ENCODE results near the gene NUTF2. TPM values are rescaled to one million over a fixed set of nuclear protein-coding genes. Genes with fewer than 3 reads are reported as not detected.

NUTF2 gene
- total and polyA plus RNA-seq, 10 of the 15 experiments (the other 5 are each of a cell fraction or from before 2014, with no cell fraction given): 116 to 342 (median 202) TPM

DNA sequence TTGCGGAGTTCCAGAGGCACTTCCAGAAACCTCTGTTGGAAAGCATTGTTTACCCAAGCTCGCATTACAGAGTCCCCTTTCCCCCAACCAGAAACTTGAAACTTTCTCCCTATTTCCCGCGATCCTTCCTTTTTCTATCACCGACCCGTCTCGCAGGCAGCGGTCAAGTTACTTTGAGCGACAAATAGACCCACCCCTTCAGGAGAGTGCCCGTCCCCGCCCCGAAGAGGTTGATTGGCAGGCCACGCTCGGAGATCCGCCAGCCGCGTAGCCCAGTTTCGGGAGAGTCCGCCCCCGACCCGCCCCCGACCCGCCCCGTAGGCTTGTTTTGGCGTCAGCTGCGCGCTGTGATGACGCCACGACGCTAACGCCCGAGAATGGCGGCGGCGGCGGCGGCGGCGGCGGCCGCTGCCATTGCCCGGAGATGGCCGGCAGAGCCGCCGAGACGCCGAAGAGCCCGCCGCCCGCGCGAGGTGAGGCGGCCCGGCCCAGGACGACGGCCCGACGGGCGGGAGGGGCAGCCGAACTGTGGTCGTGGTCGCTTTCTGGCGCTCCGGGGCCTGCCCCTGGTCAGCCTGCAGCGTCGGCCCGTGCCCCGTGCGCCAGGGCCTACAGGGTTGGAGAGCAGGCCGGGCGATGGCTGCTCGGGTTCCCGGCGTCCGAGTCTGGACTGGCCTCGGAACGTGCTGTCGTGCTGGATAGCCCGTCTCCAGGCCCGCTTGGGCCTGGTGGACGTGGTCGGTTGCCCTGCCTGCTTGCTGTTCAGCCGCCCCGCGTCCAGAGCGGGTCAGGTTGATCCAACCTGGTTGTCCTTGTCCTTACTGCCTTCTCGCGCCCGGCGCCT lies 46.4 kb downstream of the NUTF2 start, which contains the start of gene PSKH1:
PSKH1 (plus strand) TSS at position 356 of the 844 bp plus-strand sequence. CDS start 15,496 bp downstream, outside the sequence.
- RAD21 ChIA-PET (ENCODE audit: unreplicated experiment): interaction anchor here (1.5 kb wide), 1 partner anchor 19 kb away, joined by 3 read pairs; no protein-coding TSS in a partner anchor
- in situ Hi-C loops (cut with MboI) (no loop called here), intact Hi-C loops (cut with micrococcal nuclease; ENCODE audit: unreplicated experiment) (loop anchor here (5.0 kb wide), 1 partner anchor 34 kb away; no protein-coding TSS in a partner anchor)
- CTCF ChIA-PET: interaction anchor here (1.0 to 3.4 kb wide), 6 partner anchors 9 to 334 kb away, joined by 3 to 27 read pairs (median 3); partner anchors contain the start of genes NRN1L and PSMB10
- DNase-seq (ENCODE audit: low read depth, low spot score) (peak; percentile 74), FAIRE-seq (peak; percentile 88), ATAC-seq (peak; percentile 98)
- H3K27ac ChIP-seq (ENCODE audit: control insufficient read depth, insufficient read depth): peak within 1 kb of the TSS; percentile 79
- POLR2A ChIA-PET: interaction anchor here (0.6 to 1.4 kb wide), 4 partner anchors 10 to 181 kb away, joined by 4 to 9 read pairs (median 4); partner anchors contain the start of gene NUTF2
- no peaks in the 10 kb centered on the region; a peak in 1 of 4 replicates for H3K36me3 ChIP-seq (ENCODE audit: control insufficient read depth in 2 of 2, insufficient read depth in 2 of 2, low read length in 1 of 2)
- H3K4me2 ChIP-seq (ENCODE audit: control insufficient read depth, insufficient read depth): peak within 1 kb of the TSS; percentile 79
- H3K4me3 ChIP-seq: peak within 1 kb of the TSS; percentile 83
- no peaks in the 10 kb centered on the region for H3K27me3 ChIP-seq (replicated peaks in 1 of 2; ENCODE audit: control insufficient read depth in 2 of 2, insufficient read depth in 2 of 2, low read length in 1 of 2)
- H3K4me1 ChIP-seq (ENCODE audit: control insufficient read depth, insufficient read depth, low read length): peaks cover 7% of the 10 kb centered on the region
- peak within 1 kb of the TSS; percentile 86 for H3K9ac ChIP-seq (ENCODE audit: control insufficient read depth, insufficient read depth, low read length)
- SMC1A ChIA-PET (ENCODE audit: uncharacterized antibody, unreplicated experiment): interaction anchor here (1.0 to 3.0 kb wide), 6 partner anchors 10 to 171 kb away, joined by 3 to 14 read pairs (median 4); partner anchors contain the start of gene NUTF2
- H3K9me3 ChIP-seq (replicated peaks; ENCODE audit: control insufficient read depth, insufficient read depth, low read length): no peaks in the 10 kb centered on the region
- H3K79me2 ChIP-seq (ENCODE audit: control insufficient read depth, insufficient read depth, low read length): peaks cover 24% of the 10 kb centered on the region
- under 1% methylated on average over 58 of the region's 90 CpGs for WGBS (ENCODE audit: insufficient coverage, insufficient replicate concordance, low lambda C conversion rate, missing lambda C conversion rate)
- H2AFZ ChIP-seq (ENCODE audit: control insufficient read depth, low read depth, low read length): peak within 1 kb of the TSS; percentile 90
- H4K20me1 ChIP-seq (ENCODE audit: control insufficient read depth, insufficient read depth): no peaks in the 10 kb centered on the region
- BruUV-seq (replicated peaks): no TSS peak
- TF ChIP-seq TCF3 (IDR thresholded peaks at IDR 0.05; ENCODE audit: borderline replicate concordance, insufficient read depth, low read depth, low read length) (no peak), PKNOX1 (IDR thresholded peaks at IDR 0.05) (peak; percentile 98), POLR2AphosphoS2 (IDR thresholded peaks at IDR 0.05; ENCODE audit: low read depth, low read length) (no peak), ZNF24 (IDR thresholded peaks at IDR 0.05) (no peak), CHD2 (IDR thresholded peaks at IDR 0.05; ENCODE audit: borderline replicate concordance, low read depth, low read length) (0 out of 2 replicates have a peak, but pooled peaks have one; percentile 61), KAT2A (conservative IDR thresholded peaks at IDR 0.05; ENCODE audit: control insufficient read depth, low read depth, low read length) (no peak), HCFC1 (IDR thresholded peaks at IDR 0.05; ENCODE audit: low read length) (peak; percentile 49; the same call in 1 of the 2 replicates), CHD4 (IDR thresholded peaks at IDR 0.05) (no peak), IKZF1 (conservative IDR thresholded peaks at IDR 0.05) (peak; percentile 77), NFXL1 (IDR thresholded peaks at IDR 0.05; ENCODE audit: borderline replicate concordance) (no peak), HDAC6 (IDR thresholded peaks at IDR 0.05; ENCODE audit: unreplicated experiment) (no peak), CTCF (IDR thresholded peaks at IDR 0.05 in 2 of 3, conservative IDR thresholded peaks at IDR 0.05 in 1 of 3; ENCODE audit: control insufficient read depth in 2 of 3, extremely low read depth in 1 of 3, insufficient read depth in 1 of 3, low read depth in 3 of 3, low read length in 3 of 3) (no peak)
- TF ChIP-seq, protein P1, sequence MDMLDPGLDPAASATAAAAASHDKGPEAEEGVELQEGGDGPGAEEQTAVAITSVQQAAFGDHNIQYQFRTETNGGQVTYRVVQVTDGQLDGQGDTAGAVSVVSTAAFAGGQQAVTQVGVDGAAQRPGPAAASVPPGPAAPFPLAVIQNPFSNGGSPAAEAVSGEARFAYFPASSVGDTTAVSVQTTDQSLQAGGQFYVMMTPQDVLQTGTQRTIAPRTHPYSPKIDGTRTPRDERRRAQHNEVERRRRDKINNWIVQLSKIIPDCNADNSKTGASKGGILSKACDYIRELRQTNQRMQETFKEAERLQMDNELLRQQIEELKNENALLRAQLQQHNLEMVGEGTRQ (IDR thresholded peaks at IDR 0.05; ENCODE audit: borderline replicate concordance, low read depth, low read length): no peak
- TF ChIP-seq, protein P2, sequence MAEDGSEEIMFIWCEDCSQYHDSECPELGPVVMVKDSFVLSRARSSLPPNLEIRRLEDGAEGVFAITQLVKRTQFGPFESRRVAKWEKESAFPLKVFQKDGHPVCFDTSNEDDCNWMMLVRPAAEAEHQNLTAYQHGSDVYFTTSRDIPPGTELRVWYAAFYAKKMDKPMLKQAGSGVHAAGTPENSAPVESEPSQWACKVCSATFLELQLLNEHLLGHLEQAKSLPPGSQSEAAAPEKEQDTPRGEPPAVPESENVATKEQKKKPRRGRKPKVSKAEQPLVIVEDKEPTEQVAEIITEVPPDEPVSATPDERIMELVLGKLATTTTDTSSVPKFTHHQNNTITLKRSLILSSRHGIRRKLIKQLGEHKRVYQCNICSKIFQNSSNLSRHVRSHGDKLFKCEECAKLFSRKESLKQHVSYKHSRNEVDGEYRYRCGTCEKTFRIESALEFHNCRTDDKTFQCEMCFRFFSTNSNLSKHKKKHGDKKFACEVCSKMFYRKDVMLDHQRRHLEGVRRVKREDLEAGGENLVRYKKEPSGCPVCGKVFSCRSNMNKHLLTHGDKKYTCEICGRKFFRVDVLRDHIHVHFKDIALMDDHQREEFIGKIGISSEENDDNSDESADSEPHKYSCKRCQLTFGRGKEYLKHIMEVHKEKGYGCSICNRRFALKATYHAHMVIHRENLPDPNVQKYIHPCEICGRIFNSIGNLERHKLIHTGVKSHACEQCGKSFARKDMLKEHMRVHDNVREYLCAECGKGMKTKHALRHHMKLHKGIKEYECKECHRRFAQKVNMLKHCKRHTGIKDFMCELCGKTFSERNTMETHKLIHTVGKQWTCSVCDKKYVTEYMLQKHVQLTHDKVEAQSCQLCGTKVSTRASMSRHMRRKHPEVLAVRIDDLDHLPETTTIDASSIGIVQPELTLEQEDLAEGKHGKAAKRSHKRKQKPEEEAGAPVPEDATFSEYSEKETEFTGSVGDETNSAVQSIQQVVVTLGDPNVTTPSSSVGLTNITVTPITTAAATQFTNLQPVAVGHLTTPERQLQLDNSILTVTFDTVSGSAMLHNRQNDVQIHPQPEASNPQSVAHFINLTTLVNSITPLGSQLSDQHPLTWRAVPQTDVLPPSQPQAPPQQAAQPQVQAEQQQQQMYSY (CRISPR knock-in tag; IDR thresholded peaks at IDR 0.05): no peak

Data from GM12878 (cell line).